Activated T-helper 1 cell treated with anti-CD3 and anti-CD28 coated beads, Interleukin-12 subunit alpha, Interleukin-12 subunit beta, Interleukin-2, Interleukin-4 antibody, amounts not matched to agents 30 ng/mL and 10 ng/mL and 1 ng/mL, durations not matched to agents 14 hours and 24 hours and 36 hours (primary cell): ENCODE measurements around the gene SLC39A11. TPM values are rescaled to one million over a fixed set of nuclear protein-coding genes. Genes with fewer than 3 reads are reported as not detected.
"Not testable (repeated sequence)": the region's sequence is repeated elsewhere in the genome, so short reads cannot be mapped to it uniquely, and the experiment has no call there.

Experiments
- DNase-seq: peaks from one replicate; pipeline ENCODE4 v3.0.0; 2021; ENCODE audit warnings: low spot score
- H3K27ac Mint-ChIP-seq: one replicate; pipeline ENCODE4 v1.8.0; 2021; ENCODE audit warnings: mild to moderate bottlenecking, mixed read lengths
- H3K27me3 Mint-ChIP-seq: one replicate; pipeline ENCODE4 v1.8.0; 2022; ENCODE audit warnings: mild to moderate bottlenecking, moderate library complexity, mixed read lengths; ENCODE audit not compliant: insufficient read depth
- H3K36me3 Mint-ChIP-seq: one replicate; pipeline ENCODE4 v1.8.0; 2021; ENCODE audit warnings: low read depth, mixed read lengths
- H3K4me1 Mint-ChIP-seq: one replicate; pipeline ENCODE4 v1.8.0; 2021; ENCODE audit warnings: low read depth, mixed read lengths
- H3K4me3 Mint-ChIP-seq: one replicate; pipeline ENCODE4 v1.8.0; 2021; ENCODE audit warnings: mild to moderate bottlenecking, moderate library complexity, mixed read lengths
- H3K9me3 Mint-ChIP-seq: one replicate; pipeline ENCODE4 v1.8.0; 2021; ENCODE audit warnings: mixed read lengths
- intact Hi-C: fragments of 100-400 bp; cut with micrococcal nuclease; formaldehyde crosslinking; loops from one replicate; pipeline ENCODE4 v1.15.1; 2024
- total RNA-seq: library from RNA; stranded (reverse); gene quantifications from 2 replicates; pipeline ENCODE4 v1.2.3, GENCODE V29; 2022

SLC39A11 gene, protein sequence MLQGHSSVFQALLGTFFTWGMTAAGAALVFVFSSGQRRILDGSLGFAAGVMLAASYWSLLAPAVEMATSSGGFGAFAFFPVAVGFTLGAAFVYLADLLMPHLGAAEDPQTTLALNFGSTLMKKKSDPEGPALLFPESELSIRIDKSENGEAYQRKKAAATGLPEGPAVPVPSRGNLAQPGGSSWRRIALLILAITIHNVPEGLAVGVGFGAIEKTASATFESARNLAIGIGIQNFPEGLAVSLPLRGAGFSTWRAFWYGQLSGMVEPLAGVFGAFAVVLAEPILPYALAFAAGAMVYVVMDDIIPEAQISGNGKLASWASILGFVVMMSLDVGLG
- 20.9 and 25.7 TPM in 2 replicates for total RNA-seq

DNA sequence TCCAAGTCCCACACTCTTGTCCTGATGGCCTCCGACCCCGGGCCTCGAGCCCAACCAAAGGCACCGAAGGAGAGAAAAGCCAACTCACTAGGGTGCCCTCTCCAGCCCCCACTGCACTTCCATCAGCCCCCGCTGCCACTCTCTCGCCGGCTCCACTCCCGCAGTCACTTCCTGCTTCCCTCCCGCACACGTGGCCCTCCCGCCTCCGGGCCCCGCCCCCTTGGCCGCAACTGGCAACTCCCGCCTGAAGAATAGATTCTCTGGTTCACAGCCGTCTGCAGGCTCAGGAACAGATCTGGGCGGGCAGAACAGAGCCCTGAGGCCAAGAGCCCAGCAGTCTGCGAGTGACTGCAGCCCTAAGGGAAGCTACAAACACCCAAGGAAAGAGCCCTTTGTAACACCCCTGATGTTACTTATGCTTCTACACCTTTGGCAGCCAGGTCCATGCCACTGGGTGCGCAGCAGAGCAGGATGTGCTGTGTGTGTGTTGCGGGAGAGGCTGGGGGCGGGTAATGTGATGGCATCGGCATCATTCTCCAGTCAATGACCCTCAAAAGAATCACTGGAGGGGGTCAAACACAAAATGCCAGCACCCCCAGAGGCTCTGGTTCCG, at the start of gene SLC39A11:
Gene SLC39A11 (minus strand): TSS at position 166 of the 613 bp plus-strand sequence. CDS start 3,924 bp downstream, outside the sequence.
- Mint-ChIP-seq H3K27ac (peak within 1 kb of the TSS; percentile 98), H3K4me1 (peaks cover 22% of the 10 kb centered on the region), H3K36me3 (peaks cover 10% of the 10 kb centered on the region), H3K9me3 (no peaks in the 10 kb centered on the region), H3K27me3 (peaks cover 6% of the 10 kb centered on the region), H3K4me3 (peak within 1 kb of the TSS; percentile 100)
- intact Hi-C loops: loop anchor here (1.0 to 5.0 kb wide), 7 partner anchors 101 to 500 kb away; partner anchors contain the start of genes CDC42EP4 and COG1
- DNase-seq: peak; percentile 89

- no peak overlapping the region for H3K4me3 Mint-ChIP-seq
- H3K36me3 Mint-ChIP-seq: peaks cover 1% of the 10 kb centered on the region
- H3K4me1 Mint-ChIP-seq: peaks cover 17% of the 10 kb centered on the region
- intact Hi-C loops: no loop called here
- H3K27me3 Mint-ChIP-seq: peaks cover 5% of the 10 kb centered on the region
- peaks cover 23% of the 10 kb centered on the region for H3K9me3 Mint-ChIP-seq
- no peak for DNase-seq
- H3K27ac Mint-ChIP-seq: no peak overlapping the region
Observed at GRCh38 chr17:73141411-73141810, 48.9 kb upstream of the SLC39A11 start.

DNA sequence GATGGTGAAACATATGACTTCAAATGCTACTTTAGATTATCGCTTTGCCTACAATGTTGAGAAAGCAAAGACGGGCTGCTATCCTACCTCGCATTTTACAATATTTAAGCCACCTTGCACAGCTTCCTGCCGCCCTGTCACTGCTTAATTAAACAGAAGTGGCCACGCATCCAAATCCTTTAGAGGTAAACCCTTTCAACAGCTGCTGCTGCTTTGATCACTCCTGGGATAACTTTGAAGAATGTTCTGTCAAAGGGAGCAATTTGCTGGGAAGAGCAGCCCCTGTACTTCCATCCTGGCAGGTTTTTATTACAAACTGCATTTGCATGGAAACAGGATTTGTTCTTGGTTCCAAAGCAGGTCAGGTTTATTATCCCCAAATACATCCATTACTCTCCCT, 48.1 kb upstream of the SLC39A11 start:
- H3K36me3 Mint-ChIP-seq: peaks cover 1% of the 10 kb centered on the region
- H3K4me3 Mint-ChIP-seq: no peak overlapping the region
- no peak overlapping the region for H3K27ac Mint-ChIP-seq
- peaks cover 3% of the 10 kb centered on the region for H3K27me3 Mint-ChIP-seq
- intact Hi-C loops: no loop called here
- H3K4me1 Mint-ChIP-seq: peaks cover 17% of the 10 kb centered on the region
- DNase-seq: no peak
- peaks cover 17% of the 10 kb centered on the region for H3K9me3 Mint-ChIP-seq

GRCh38 chr17:73139296-73139695, 46.8 kb upstream of the SLC39A11 start:
- Mint-ChIP-seq H3K36me3 (peaks cover 1% of the 10 kb centered on the region), H3K4me1 (peaks cover 17% of the 10 kb centered on the region), H3K4me3 (no peak overlapping the region), H3K27me3 (peaks cover 3% of the 10 kb centered on the region), H3K27ac (no peak overlapping the region), H3K9me3 (peaks cover 6% of the 10 kb centered on the region)
- DNase-seq: no peak
- intact Hi-C loops: no loop called here

DNA sequence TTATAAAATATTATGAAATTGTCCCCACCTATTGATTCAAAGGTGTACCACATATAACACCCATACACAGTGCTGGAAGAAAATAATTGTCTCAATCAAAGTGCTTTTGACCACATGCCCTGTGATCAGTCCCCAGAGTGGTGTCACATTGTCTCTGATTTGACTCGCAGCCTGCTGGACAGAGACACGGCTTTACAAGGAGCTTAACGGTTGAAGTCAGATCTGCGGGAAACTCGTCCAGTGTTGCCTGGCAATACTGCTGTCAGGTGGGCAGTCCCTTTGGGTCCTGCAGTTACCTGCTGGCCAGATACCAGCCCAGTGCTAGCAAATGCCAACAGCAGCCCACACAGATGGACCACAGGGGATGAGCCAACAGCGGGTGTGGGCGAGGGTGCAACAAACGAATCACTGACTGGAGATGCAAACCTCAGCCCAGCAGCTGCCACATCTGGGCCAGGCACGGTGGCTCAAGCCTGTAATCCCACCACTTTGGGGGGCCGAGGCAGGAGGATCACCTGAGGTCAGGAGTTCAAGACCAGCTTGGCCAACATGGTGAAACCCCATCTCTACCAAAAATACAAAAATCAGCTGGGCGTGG, 46.2 kb upstream of the SLC39A11 start:
- Mint-ChIP-seq H3K4me3 (no peak overlapping the region), H3K9me3 (no peaks in the 10 kb centered on the region), H3K4me1 (peaks cover 12% of the 10 kb centered on the region), H3K27ac (no peak overlapping the region), H3K36me3 (no peaks in the 10 kb centered on the region), H3K27me3 (peaks cover 3% of the 10 kb centered on the region)
- intact Hi-C loops: no loop called here
- no peak for DNase-seq

- no peak overlapping the region for H3K4me3 Mint-ChIP-seq
- no peaks in the 10 kb centered on the region for H3K9me3 Mint-ChIP-seq
- intact Hi-C loops: no loop called here
- H3K4me1 Mint-ChIP-seq: no peaks in the 10 kb centered on the region
- no peak overlapping the region for H3K27ac Mint-ChIP-seq
- peaks cover 3% of the 10 kb centered on the region for H3K27me3 Mint-ChIP-seq
- no peaks in the 10 kb centered on the region for H3K36me3 Mint-ChIP-seq
- DNase-seq: no peak
Observed at GRCh38 chr17:73137376-73137775, 44.9 kb upstream of the SLC39A11 start.

GRCh38 chr17:73135766-73136165, 43.3 kb upstream of the SLC39A11 start:
- no peak overlapping the region for H3K27ac Mint-ChIP-seq
- H3K27me3 Mint-ChIP-seq: peaks cover 3% of the 10 kb centered on the region
- DNase-seq: no peak
- H3K4me1 Mint-ChIP-seq: no peaks in the 10 kb centered on the region
- no peaks in the 10 kb centered on the region for H3K9me3 Mint-ChIP-seq
- H3K36me3 Mint-ChIP-seq: no peaks in the 10 kb centered on the region
- intact Hi-C loops: no loop called here
- no peak overlapping the region for H3K4me3 Mint-ChIP-seq

DNA sequence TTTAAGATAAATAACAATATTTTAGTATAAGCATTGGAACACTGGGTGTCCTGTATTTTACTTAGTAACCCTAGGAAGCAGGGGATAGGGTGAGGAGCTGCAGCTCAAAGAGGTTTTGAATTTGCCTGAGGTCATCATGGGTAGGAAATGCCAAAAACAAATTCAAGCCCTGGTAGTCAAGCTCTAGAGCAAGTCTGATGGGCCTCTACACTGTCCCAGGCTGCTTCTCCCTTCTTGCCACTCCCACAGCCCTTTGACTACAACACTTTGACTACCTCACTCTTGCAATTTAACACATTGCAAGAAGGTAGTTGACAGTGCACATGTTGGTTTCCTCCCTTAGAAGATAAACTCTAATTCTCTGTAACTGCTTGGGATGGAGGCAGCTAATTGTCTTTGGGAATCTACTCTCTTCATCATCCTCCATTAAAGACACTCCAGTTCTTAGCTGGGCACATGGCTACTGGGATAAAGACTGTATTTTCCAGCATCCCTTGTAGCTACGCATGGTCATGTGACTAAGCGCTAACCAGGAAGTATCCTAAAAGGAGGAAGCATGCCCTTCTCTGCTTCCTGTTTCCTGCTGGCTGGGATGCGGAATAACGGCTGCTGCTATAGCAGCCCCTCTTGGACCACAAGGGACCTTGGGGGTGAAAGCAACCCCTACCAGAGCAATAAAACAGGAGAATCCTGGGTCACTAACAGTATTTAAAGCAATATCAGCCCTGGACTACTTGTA, 41.6 kb upstream of the SLC39A11 start:
- no peak overlapping the region for H3K4me3 Mint-ChIP-seq
- no peaks in the 10 kb centered on the region for H3K9me3 Mint-ChIP-seq
- H3K4me1 Mint-ChIP-seq: no peaks in the 10 kb centered on the region
- H3K27me3 Mint-ChIP-seq: no peaks in the 10 kb centered on the region
- no peak overlapping the region for H3K27ac Mint-ChIP-seq
- intact Hi-C loops: no loop called here
- H3K36me3 Mint-ChIP-seq: no peaks in the 10 kb centered on the region
- no peak for DNase-seq

DNA sequence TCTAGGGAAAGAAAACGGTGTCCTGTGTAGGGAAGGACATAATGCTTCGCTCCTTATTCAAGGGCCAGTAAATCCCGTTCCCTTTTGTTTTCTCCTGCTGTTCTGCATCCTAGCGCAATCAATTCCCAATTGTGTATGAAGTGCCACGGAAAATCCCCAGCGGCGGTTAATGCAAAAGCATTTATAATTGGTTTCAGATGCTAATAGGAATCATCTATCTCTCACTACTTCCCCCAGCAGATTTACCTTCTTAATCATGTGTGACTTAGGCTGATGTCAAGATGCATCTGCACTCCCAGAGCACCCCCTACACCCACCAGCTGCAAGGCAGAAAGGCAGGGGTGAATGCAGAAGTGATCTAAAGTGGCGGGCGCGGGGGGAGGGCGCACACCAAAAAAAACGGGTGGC, 39.6 kb upstream of the SLC39A11 start:
- H3K4me3 Mint-ChIP-seq: no peak overlapping the region
- no peaks in the 10 kb centered on the region for H3K4me1 Mint-ChIP-seq
- H3K27me3 Mint-ChIP-seq: no peaks in the 10 kb centered on the region
- H3K27ac Mint-ChIP-seq: no peak overlapping the region
- no peaks in the 10 kb centered on the region for H3K36me3 Mint-ChIP-seq
- no peak for DNase-seq
- no peaks in the 10 kb centered on the region for H3K9me3 Mint-ChIP-seq
- intact Hi-C loops: no loop called here

DNA sequence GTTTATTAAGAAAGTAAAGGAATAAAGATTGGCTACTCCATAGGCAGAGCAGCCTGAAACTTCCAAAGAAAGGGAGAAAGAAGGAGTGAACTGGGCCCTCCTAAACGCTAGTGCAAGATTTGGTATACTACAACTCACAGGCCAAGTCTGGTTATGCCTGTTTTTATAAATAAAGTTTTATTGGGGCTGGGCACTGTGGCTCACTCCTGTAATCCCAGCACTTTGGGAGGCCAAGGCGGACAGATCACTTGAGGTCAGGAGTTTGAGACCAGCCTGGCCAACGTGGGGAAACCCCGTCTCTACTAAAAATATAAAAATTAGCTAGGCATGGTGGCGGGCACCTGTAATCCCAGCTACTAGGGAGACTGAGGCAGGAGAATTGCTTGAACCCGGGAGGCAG, 39.0 kb upstream of the SLC39A11 start:
- DNase-seq, H3K4me1 Mint-ChIP-seq, H3K9me3 Mint-ChIP-seq, H3K4me3 Mint-ChIP-seq, intact Hi-C loops, H3K36me3 Mint-ChIP-seq, H3K27ac Mint-ChIP-seq, H3K27me3 Mint-ChIP-seq: not testable (repeated sequence)

GRCh38 chr17:73130977-73131376, 38.5 kb upstream of the SLC39A11 start:
- no peaks in the 10 kb centered on the region for H3K27me3 Mint-ChIP-seq
- H3K27ac Mint-ChIP-seq: no peak overlapping the region
- no peaks in the 10 kb centered on the region for H3K4me1 Mint-ChIP-seq
- H3K9me3 Mint-ChIP-seq: no peaks in the 10 kb centered on the region
- no peaks in the 10 kb centered on the region for H3K36me3 Mint-ChIP-seq
- DNase-seq: no peak
- intact Hi-C loops: no loop called here
- no peak overlapping the region for H3K4me3 Mint-ChIP-seq

DNA sequence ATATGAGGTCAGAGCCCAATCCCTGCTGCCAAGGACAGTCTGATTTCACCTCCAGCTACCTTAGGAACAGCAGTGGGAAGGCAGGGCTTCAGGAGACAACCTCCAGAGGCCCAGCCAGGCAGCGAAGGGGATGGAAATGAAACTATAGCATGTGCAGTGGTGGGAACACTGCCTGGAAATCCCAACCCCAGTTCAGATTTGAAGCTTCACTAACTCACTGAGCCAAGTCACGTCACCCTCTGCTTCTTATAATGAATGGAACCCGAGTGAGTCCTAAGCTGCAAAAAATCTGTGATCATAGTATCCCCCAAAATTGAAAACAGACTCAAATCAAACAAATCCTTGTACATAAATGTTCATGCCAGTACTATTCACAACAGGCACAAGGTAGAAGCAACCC, 36.0 kb upstream of the SLC39A11 start:
- Mint-ChIP-seq H3K27ac (no peak overlapping the region), H3K4me3 (no peak overlapping the region), H3K4me1 (no peaks in the 10 kb centered on the region), H3K9me3 (no peaks in the 10 kb centered on the region), H3K36me3 (no peaks in the 10 kb centered on the region), H3K27me3 (no peaks in the 10 kb centered on the region)
- intact Hi-C loops: no loop called here
- no peak for DNase-seq
